ENCODE results near the gene SRRM1. TPM values are rescaled to one million over a fixed set of nuclear protein-coding genes. Genes with fewer than 3 reads are reported as not detected.
"Not testable (repeated sequence)": the region's sequence is repeated elsewhere in the genome, so short reads cannot be mapped to it uniquely, and the experiment has no call there.

Gene SRRM1
- total and polyA plus RNA-seq, 9 of the 15 experiments (the other 6 are each of a cell fraction or from before 2014, with no cell fraction given): 54.5 to 268 (median 115) TPM

DNA sequence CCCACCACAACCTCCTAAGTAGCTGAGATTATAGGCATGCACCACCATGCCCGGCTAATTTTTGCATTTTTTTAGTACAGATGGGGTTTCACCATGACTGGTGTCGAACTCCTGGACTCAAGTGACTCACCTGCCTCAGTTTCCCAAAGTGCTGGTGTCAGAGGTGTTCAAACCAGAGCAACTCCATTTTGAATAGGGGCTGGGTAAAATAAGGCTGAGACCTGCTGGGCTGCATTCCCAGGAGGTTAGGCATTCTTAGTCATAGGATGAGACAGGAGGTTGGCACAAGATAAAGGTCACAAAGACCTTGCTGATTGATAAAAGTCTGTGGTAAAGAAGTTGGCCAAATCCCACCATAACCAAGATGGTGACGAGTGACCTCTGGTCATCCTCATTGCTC lies 35.3 kb downstream of the SRRM1 start:
- intact Hi-C loops (cut with micrococcal nuclease); H3K27ac ChIP-seq (ENCODE audit: extremely low read depth, low read depth, low read length); H3K9me3 ChIP-seq (replicated peaks; ENCODE audit: control insufficient read depth, insufficient read depth, low read depth, low read length); BruUV-seq (replicated peaks); H3K4me1 ChIP-seq (replicated peaks in 1 of 2; ENCODE audit: control insufficient read depth in 2 of 2, insufficient read depth in 2 of 2, low read length in 2 of 2); FAIRE-seq; H3K4me2 ChIP-seq (ENCODE audit: insufficient read depth, low read length); in situ Hi-C loops (cut with MboI); H3K27me3 ChIP-seq (ENCODE audit: control insufficient read depth in 2 of 2, insufficient read depth in 2 of 2, low read length in 2 of 2); CTCF ChIA-PET (ENCODE audit: low intra/inter-chr PET ratio); ATAC-seq; H3K4me3 ChIP-seq; DNase-seq (ENCODE audit: extremely low read depth in 1 of 4, low spot score in 3 of 4); H2AFZ ChIP-seq (ENCODE audit: low read depth, low read length); POLR2A ChIA-PET; H3K9me1 ChIP-seq (ENCODE audit: control insufficient read depth, insufficient read depth, low read length); H3K9ac ChIP-seq (ENCODE audit: insufficient read depth in 1 of 2, low read depth in 2 of 2, low read length in 2 of 2); H4K20me1 ChIP-seq (replicated peaks; ENCODE audit: control insufficient read depth, insufficient read depth, low read length); H3K79me2 ChIP-seq (ENCODE audit: control insufficient read depth, insufficient read depth, low read length); TF ChIP-seq NR4A1 (CRISPR knock-in tag; IDR thresholded peaks at IDR 0.05): not testable (repeated sequence)
- H3K36me3 ChIP-seq (ENCODE audit: control insufficient read depth, insufficient read depth, low read length): peaks cover 20% of the 10 kb centered on the region
- WGBS (ENCODE audit: insufficient coverage, low coverage, missing lambda C conversion rate): 63% methylated on average over 3 of the region's 3 CpGs
- TF ChIP-seq NR4A1 (tag; IDR thresholded peaks at IDR 0.05) (peak; percentile 84), PTRF (tag; IDR thresholded peaks at IDR 0.05) (peak; percentile 76), SMAD4 (CRISPR knock-in tag; conservative IDR thresholded peaks at IDR 0.05) (peak; percentile 52), DMBX1 (CRISPR knock-in tag; IDR thresholded peaks at IDR 0.05; ENCODE audit: borderline replicate concordance) (0 out of 2 replicates have a peak, but pooled peaks have one; percentile 35), HDAC8 (tag; IDR thresholded peaks at IDR 0.05) (peak; percentile 88; the same call in 1 of the 2 replicates), ZNF584 (CRISPR knock-in tag; IDR thresholded peaks at IDR 0.05; ENCODE audit: low read depth) (0 out of 2 replicates have a peak, but pooled peaks have one; percentile 30), ZNF589 (CRISPR knock-in tag; IDR thresholded peaks at IDR 0.05; ENCODE audit: low read depth) (peak; percentile 73; the same call in 1 of the 2 replicates), ZNF175 (CRISPR knock-in tag; IDR thresholded peaks at IDR 0.05; ENCODE audit: low read depth) (peak; percentile 86; the same call in 1 of the 2 replicates), MEF2D (tag; conservative IDR thresholded peaks at IDR 0.05; ENCODE audit: low read depth) (peak; percentile 78), CBFA2T3 (IDR thresholded peaks at IDR 0.05) (0 out of 2 replicates have a peak, but pooled peaks have one; percentile 9), FOSL1 (tag; conservative IDR thresholded peaks at IDR 0.05) (peak; percentile 63)
- TF ChIP-seq, protein P1, sequence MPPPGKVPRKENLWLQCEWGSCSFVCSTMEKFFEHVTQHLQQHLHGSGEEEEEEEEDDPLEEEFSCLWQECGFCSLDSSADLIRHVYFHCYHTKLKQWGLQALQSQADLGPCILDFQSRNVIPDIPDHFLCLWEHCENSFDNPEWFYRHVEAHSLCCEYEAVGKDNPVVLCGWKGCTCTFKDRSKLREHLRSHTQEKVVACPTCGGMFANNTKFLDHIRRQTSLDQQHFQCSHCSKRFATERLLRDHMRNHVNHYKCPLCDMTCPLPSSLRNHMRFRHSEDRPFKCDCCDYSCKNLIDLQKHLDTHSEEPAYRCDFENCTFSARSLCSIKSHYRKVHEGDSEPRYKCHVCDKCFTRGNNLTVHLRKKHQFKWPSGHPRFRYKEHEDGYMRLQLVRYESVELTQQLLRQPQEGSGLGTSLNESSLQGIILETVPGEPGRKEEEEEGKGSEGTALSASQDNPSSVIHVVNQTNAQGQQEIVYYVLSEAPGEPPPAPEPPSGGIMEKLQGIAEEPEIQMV (tag; conservative IDR thresholded peaks at IDR 0.05; ENCODE audit: low read depth): 0 out of 2 replicates have a peak, but pooled peaks have one; percentile 24
- TF ChIP-seq, protein P2, sequence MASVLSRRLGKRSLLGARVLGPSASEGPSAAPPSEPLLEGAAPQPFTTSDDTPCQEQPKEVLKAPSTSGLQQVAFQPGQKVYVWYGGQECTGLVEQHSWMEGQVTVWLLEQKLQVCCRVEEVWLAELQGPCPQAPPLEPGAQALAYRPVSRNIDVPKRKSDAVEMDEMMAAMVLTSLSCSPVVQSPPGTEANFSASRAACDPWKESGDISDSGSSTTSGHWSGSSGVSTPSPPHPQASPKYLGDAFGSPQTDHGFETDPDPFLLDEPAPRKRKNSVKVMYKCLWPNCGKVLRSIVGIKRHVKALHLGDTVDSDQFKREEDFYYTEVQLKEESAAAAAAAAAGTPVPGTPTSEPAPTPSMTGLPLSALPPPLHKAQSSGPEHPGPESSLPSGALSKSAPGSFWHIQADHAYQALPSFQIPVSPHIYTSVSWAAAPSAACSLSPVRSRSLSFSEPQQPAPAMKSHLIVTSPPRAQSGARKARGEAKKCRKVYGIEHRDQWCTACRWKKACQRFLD (CRISPR knock-in tag; IDR thresholded peaks at IDR 0.05): peak; percentile 84
- TF ChIP-seq, protein P3, sequence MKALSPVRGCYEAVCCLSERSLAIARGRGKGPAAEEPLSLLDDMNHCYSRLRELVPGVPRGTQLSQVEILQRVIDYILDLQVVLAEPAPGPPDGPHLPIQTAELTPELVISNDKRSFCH (CRISPR knock-in tag; IDR thresholded peaks at IDR 0.05): not testable (repeated sequence)
- TF ChIP-seq, protein P3 (tag; IDR thresholded peaks at IDR 0.05): peak; percentile 79; the same call in 1 of the 2 replicates
- TF ChIP-seq, protein P4, sequence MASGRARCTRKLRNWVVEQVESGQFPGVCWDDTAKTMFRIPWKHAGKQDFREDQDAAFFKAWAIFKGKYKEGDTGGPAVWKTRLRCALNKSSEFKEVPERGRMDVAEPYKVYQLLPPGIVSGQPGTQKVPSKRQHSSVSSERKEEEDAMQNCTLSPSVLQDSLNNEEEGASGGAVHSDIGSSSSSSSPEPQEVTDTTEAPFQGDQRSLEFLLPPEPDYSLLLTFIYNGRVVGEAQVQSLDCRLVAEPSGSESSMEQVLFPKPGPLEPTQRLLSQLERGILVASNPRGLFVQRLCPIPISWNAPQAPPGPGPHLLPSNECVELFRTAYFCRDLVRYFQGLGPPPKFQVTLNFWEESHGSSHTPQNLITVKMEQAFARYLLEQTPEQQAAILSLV (tag; IDR thresholded peaks at IDR 0.05): peak; percentile 47; the same call in 1 of the 2 replicates
